H1 (cell line): ENCODE measurements around the gene ADGRL3.

Source experiments
- BRCA1 ChIP-seq: IDR thresholded peaks from 2 replicates; pipeline ENCODE4 v1.6.1; 2012; ENCODE audit warnings: low read depth, low read length, improper control_type of control experiment
- CTCF ChIP-seq, 3 experiments: IDR thresholded peaks; 1 replicate in 2 of 3; 2 replicates in 1 of 3; pipeline versions ENCODE4 v1.5.1 to v1.6.1; 2011; ENCODE audit warnings: low read length in 3 of 3, mild to moderate bottlenecking in 3 of 3, inconsistent platforms in 2 of 3, low read depth in 1 of 3, moderate library complexity in 1 of 3; ENCODE audit not compliant: insufficient read depth in 1 of 3; ENCODE audit errors: control extremely low read depth in 1 of 3
- MAFK ChIP-seq: IDR thresholded peaks from 2 replicates; pipeline ENCODE4 v1.6.1; 2012; ENCODE audit warnings: low read depth, mild to moderate bottlenecking, improper control_type of control experiment, low read length
- RAD21 ChIP-seq, 2 experiments: IDR thresholded peaks in 1 of 2; conservative IDR thresholded peaks in 1 of 2; 2 replicates each; pipeline ENCODE4 v1.6.1; 2011; ENCODE audit warnings: low read depth in 2 of 2, low read length in 2 of 2, improper control_type of control experiment in 1 of 2, inconsistent platforms in 1 of 2, mild to moderate bottlenecking in 1 of 2, moderate library complexity in 1 of 2
- USF2 ChIP-seq: IDR thresholded peaks from 2 replicates; pipeline ENCODE4 v1.6.1; 2011; ENCODE audit warnings: low read length, improper control_type of control experiment
- YY1 ChIP-seq: IDR thresholded peaks from 2 replicates; pipeline ENCODE4 v1.6.1; 2011; ENCODE audit warnings: low read depth, mild to moderate bottlenecking, low read length
- TF ChIP-seq, protein P1 (sequence below): IDR thresholded peaks from 2 replicates; pipeline ENCODE4 v1.6.1; 2011; ENCODE audit warnings: low read depth, mild to moderate bottlenecking, low read length; ENCODE audit not compliant: insufficient read depth
- TF ChIP-seq, protein P2 (sequence below): IDR thresholded peaks from 2 replicates; pipeline ENCODE4 v1.6.1; 2012; ENCODE audit warnings: inconsistent platforms

DNA sequence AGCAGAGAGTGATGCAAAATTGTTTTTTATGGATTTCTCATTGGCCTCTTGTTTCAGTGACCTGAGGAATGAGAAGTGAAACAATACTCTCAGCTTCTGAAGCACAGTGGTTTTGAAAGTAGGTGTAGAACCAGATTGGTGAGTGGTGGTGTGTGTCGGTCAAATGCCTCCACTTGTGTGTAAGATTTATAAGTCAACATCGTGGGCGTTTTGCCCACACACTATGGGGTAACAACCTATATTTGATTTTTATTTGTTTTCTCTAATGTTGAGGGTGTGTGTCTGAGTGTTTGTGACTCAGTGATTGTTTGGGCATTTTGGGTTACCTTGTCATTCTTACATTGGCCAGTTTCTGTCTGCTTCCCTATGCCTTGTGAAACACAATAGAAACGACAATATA, 23.3 kb downstream of the ADGRL3 start:
- TF ChIP-seq MAFK (no peak), CTCF (IDR thresholded peaks at IDR 0.05; ENCODE audit: control extremely low read depth in 1 of 3, insufficient read depth in 1 of 3, low read depth in 1 of 3, low read length in 3 of 3) (no peak), YY1 (no peak), USF2 (no peak), BRCA1 (no peak), RAD21 (IDR thresholded peaks at IDR 0.05 in 1 of 2, conservative IDR thresholded peaks at IDR 0.05 in 1 of 2; ENCODE audit: low read depth in 2 of 2, low read length in 2 of 2) (no peak)
- TF ChIP-seq, protein P1, sequence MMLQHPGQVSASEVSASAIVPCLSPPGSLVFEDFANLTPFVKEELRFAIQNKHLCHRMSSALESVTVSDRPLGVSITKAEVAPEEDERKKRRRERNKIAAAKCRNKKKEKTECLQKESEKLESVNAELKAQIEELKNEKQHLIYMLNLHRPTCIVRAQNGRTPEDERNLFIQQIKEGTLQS: no peak
- TF ChIP-seq, protein P2, sequence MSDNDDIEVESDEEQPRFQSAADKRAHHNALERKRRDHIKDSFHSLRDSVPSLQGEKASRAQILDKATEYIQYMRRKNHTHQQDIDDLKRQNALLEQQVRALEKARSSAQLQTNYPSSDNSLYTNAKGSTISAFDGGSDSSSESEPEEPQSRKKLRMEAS: no peak
